GM18951 (cell line): Measurements from ENCODE around the gene RASSF1.
A peak's percentile ranks its signal among the peaks of the same experiment; 100 is the strongest.

Experiments used
- POLR2A ChIP-seq: IDR thresholded peaks from 4 replicates; pipeline ENCODE4 v1.6.1; 2011; ENCODE audit warnings: mild to moderate bottlenecking; ENCODE audit not compliant: insufficient read length, insufficient read depth; ENCODE audit errors: extremely low read depth
- in situ Hi-C: fragments of 300-500 bp; cut with MboI; formaldehyde crosslinking; loops from one replicate; pipeline ENCODE4 v1.12.0; 2022; ENCODE audit warnings: low sequenced_read_pairs, mixed read lengths, inconsistent platforms; ENCODE audit not compliant: unreplicated experiment

The RASSF1 gene

DNA sequence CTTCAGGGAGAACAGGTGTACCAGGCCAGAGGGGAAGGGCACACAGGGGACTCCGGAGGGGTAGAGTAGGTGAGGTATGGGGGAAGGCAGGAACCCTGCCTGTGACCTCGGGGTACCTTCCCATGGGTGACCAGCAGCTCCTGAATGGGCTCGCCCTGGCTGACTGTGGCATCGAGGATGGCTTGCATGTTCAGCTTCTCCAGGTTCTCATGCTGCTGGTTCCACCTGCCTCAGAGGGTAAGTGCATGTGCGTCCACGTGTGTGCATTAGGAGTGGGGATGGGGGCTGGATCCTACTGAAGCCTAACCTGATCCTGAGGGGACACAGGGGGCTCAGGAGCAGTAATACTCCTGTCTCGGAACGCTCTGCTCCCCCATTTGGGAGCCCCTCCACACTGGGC, 4.4 kb upstream of the RASSF1 start:
- no peak for TF ChIP-seq POLR2A
- in situ Hi-C loops, result loop anchor here (10.0 kb wide), 1 partner anchor 200 kb away; no protein-coding TSS in a partner anchor

DNA sequence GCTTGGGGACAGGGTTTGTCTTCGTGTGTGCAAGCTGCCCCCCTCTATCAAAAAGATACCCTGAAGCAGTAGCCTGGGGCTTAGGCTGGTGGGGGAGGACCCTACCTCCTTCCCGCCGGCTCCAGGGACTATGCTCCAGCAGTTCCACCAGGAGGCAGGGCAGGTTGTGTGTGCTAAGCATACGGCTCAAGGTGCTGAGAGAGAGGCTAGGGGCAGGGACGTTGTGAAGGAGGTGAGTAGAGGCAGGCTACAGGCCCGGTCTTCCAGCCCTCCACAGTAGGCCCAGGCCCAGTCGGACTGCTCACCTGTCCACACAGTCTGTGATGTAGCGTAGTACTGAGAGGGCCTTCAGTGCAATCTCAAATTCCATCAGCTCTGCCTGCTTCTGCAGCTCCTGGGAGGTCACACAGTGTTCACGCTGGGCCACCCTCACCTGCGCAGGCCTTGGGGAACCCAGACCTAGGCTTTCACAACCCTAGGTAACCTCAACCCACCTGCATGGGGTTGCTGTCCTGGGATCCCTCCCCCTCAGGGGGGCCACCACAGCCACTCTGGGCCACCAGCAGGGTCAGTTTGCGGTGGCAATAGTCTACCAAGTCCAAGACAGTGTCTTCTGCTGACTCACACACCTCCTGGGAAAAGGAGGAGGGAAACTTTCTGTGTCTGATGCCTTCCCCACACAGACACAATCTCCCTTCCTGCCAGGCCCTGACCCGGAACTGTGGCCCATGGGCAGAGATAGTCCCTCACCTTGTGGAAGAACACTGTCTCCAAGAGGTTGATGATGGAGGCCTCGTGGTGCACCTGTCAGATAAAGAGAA, 2.4 kb upstream of the RASSF1 start:
- no peak for TF ChIP-seq POLR2A
- in situ Hi-C loops, result loop anchor here (10.0 kb wide), 1 partner anchor 202 kb away; no protein-coding TSS in a partner anchor

DNA sequence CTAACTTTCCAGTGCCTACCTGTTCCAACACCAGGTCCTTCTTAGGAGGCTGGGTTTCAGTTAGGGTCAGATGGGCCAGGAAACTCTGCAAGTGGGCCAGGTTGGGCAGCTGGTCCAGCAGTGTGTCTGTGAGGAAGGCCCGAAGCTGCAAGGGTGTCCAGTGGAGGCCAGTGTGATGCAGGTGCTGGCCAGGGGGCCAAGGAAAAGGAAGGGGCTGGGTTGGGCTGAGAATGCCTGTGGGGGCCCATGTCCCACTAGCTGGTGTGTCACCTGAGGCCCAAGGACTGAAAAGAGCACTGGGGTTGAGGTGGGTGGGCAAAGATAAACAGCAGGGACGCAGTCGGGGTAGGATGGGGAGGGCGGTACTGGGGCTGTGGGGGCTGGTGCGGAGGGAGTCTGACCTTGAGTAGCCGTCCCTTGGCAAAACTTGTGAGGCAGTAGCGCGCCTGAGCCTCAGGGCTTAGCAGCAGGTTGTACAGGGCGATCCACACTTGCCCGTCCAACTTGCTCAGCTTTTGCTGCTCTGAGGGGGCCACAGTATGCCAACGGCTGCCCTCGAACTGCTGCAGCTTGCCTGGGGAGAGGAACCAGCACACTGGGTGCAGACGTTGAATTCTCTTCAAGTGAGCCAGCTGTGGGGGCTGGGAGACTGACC, 1.5 kb upstream of the RASSF1 start:
- in situ Hi-C loops, result loop anchor here (10.0 kb wide), 1 partner anchor 203 kb away; no protein-coding TSS in a partner anchor
- no peak for TF ChIP-seq POLR2A

DNA sequence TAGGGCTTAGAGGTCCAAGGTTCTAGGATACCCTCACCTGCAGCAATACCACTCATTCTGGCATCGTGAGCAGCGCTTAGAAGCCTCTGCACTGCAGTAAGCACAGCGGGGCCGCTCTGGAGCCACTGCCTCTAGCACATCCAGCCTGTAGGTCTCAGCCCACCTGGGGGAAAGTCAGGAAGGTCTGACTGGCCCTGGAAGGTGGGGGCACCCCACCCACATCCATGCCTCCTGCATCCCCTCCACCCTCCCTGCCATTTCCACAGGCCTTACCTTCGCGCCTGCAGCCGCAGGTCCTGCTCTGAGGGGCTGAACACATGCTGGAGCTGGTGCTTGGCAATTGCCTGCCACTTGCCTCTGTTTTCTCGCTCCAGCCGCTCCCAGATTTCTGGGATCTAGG, 901 bp upstream of the RASSF1 start:
- in situ Hi-C loops, result loop anchor here (10.0 kb wide), 1 partner anchor 203 kb away; no protein-coding TSS in a partner anchor
- no peak for TF ChIP-seq POLR2A

DNA sequence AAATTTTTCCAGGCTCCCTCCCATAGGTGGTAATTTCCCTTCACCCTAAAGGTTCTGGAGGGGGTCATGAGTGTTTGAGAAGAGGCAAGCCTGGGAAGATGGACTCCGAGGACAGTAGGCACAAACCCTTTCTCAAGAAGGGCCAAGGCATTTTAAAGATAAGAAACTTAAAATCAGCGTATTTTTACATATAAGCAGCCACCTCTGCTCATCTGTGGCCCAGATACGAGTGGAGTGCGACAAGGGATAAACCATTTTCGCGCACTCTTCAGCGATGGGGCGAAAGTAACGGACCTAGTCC, 539 bp downstream of the RASSF1 start:
- in situ Hi-C loops, result loop anchor here (10.0 kb wide), 1 partner anchor 205 kb away; no protein-coding TSS in a partner anchor
- no peak for TF ChIP-seq POLR2A

DNA sequence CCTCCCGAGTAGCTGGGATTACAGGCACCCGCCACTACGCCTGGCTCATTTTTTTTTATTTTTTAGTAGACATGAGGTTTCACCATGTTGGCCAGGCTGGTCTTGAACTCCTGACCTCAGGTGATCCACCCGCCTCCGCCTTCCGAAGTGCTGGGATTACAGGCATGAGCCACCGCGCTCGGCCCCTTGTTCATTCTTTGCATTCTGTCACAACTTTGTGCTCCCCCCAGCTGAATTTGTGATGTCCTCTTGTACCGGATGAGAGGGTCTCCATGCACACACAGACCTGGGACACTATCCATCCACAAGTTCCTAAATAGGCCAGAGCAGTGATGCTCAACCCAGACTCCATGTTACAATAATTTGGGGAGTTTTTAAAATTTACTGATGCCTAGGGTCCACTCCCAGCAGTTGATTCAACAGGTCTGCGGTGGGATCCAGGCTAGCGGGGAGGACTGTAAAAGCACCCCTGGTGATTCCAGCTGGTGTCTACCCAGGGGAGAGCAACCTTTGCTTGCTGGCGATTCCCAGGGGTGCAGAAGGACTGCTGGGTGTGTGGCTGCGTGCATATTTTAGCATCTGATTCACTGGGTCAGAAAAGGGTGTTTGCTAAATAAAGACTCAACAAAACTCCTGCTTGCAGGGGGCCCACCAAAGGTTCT, 1.0 kb downstream of the RASSF1 start:
- no peak for TF ChIP-seq POLR2A
- in situ Hi-C loops, result loop anchor here (10.0 kb wide), 1 partner anchor 205 kb away; no protein-coding TSS in a partner anchor

DNA sequence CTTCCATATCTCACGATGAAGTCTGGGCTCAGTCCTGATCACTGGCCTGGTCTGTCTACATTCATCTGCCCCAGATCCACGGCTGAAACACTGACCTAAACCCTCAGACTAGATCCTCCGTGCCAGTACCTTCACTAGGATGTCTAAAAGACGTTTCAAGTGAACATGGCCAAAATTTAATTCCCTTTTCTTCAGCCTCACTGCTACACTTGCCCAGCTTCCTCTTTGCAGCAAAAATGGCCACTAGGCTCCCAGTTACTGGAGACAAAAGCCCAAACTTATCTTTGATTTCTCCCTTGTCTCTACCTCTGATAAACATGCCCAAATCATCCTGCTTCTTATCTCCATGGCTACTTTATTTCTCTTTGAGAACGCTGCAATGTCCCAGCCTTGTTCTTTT, 1.7 kb downstream of the RASSF1 start:
- in situ Hi-C loops, result no loop called here
- no peak for TF ChIP-seq POLR2A

DNA sequence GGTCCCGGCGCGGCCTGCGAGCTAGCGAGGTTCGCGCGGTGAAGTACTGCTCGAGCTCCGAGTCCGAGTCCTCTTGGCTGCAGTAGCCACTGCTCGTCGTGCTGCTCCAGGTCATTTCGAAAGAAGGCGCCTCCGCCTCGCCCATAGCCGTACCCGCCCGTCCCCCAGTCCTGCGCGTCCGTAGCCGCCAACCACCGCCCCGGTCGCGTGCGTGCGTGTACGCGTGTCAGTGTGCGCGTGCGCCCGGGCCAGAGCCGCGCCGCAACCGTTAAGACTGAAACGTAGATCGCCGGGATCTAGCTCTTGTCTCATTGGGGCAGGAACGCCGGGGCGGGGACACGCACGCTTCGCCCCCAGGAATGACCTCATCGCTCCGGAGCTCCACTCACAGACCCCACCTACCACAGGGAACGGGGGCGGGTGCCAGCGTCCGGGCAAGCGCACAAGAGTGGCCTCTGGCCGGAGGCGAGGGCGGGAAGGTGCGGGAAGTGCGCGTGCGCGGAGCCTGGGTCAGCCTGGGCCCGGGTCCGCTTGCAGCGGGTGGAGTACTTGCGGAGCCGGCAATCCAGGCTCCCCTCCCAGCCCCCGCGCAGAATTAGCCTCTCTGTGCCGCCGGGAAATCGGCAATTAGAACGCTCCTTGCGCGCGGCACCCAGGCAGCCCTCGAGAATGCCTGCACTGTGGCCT, 3.3 kb downstream of the RASSF1 start:
- peak; percentile 90 for TF ChIP-seq POLR2A
- in situ Hi-C loops, result no loop called here

DNA sequence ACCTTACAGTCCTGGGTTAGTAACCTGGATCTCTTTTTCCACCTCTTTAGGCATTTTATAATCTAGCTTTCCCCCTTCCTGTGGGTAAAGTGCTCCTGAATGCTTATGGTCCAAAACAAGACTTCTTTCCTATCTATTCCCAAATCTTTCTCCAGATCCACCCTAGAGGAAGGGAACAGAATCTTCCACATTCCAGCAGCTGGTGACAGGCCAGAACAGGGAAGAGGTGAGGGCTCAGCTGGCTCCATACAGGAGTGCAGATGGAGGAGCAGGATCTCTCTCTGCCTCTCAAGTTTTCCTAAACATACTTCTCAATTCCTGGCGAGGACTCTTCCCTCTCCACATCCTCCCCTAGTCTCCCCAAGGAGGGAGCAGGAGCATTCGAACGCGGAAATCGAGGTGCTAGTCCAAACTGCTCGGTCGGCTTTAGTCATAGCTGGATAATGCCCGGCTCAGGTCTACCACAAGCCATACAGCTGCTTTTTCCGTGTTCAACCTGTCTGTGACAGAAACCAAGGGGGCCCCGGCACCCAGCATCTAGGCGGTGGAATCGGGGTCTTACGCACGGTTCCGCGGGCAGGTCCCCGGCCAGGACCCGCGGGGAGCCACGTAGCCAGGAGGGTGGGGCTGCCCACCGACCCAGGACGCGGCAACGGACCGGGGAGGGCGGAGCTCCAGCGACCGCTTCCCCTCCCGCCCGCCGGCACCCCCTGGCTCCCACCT, 4.0 kb downstream of the RASSF1 start:
- TF ChIP-seq POLR2A, result no peak
- in situ Hi-C loops, result no loop called here

DNA sequence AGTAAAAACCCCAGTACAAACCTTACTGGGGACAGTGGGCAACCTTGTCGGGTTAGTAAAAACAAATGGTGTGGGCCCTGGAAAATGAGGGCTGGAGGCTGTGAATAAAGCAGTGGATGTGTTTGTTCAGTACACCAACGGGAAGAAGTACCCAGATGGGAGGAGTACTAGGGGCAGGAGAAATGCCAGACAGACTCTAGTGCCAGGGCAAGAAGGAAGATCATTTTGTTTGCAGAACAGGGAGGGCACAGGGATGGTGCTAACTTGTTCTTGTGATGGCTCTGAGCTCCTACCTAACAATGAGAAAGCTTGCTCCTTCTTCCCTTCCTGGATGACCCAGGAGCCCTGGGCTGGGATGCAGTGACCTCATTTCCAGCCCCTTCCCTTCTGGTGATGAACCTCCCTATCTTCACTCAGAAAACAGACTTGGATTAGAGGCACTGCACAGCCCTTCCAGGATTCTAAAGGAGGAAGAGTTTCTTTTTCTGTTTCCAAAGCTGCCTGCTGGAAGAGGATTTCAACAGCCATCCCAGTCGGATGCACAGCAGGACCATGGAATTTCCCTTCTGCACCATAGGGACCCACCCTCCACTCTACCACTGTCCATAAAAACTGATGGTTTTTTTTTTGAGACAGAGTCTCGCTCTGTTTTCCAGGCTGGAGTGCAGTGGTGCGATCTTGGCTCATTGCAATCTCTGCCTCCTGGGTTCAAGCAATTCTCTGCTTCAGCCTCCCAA, 6.1 kb downstream of the RASSF1 start:
- in situ Hi-C loops, result no loop called here
- no peak for TF ChIP-seq POLR2A

DNA sequence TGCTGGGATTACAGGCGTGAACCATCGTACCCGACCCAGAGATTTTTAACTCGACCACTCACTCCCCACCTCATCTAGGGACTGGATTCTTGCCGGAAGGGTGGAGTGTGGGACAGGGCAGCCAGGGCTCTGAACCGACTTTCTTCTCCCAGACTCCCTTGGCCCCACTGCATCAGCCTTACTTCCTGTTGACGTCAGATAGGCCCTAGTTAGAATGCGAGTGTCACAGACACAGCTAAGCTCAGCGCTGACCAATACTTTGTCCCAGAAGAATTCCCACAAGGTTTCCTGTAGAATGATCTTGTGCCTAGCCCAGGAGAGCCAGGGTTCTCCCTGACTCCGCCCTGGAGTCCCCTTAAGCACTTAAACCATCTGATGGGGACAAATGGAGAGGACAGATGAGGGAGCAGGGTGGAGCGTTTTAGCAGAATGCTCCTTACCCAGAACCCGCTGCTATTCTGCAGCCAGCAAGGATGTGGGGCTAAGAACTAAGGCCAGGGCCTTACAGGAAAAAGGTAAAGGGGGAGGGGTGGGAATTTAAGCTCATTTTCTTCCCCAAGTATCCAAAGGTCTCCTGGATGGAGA, 6.8 kb downstream of the RASSF1 start:
- in situ Hi-C loops, result no loop called here

More for the DNA sequence above, 6.8 kb downstream of the RASSF1 start:
- TF ChIP-seq POLR2A, result no peak
